PFSK-1 (cell line): ENCODE measurements around the gene ELOVL2.

Source experiments
- POLR2AphosphoS5 ChIP-seq: IDR thresholded peaks from 2 replicates; pipeline ENCODE4 v1.6.1; 2012; ENCODE audit warnings: low read depth, mild to moderate bottlenecking, control low read depth, low read length, moderate library complexity
- REST ChIP-seq, 2 experiments: IDR thresholded peaks; 2 replicates each; pipeline versions ENCODE4 v1.6.1 to v1.8.0; 2011 to 2012; ENCODE audit warnings: low read depth in 2 of 2, low read length in 2 of 2, control low read depth in 1 of 2, inconsistent platforms in 1 of 2, mild to moderate bottlenecking in 1 of 2, moderate library complexity in 1 of 2; ENCODE audit not compliant: insufficient read depth in 1 of 2
- SIN3A ChIP-seq: IDR thresholded peaks from 2 replicates; pipeline ENCODE4 v1.6.1; 2012; ENCODE audit warnings: mild to moderate bottlenecking, low read length, moderate library complexity, borderline replicate concordance; ENCODE audit not compliant: insufficient read depth
- TAF1 ChIP-seq: IDR thresholded peaks from 2 replicates; pipeline ENCODE4 v1.6.1; 2012; ENCODE audit warnings: low read length, control low read depth, borderline replicate concordance; ENCODE audit not compliant: insufficient read depth

DNA sequence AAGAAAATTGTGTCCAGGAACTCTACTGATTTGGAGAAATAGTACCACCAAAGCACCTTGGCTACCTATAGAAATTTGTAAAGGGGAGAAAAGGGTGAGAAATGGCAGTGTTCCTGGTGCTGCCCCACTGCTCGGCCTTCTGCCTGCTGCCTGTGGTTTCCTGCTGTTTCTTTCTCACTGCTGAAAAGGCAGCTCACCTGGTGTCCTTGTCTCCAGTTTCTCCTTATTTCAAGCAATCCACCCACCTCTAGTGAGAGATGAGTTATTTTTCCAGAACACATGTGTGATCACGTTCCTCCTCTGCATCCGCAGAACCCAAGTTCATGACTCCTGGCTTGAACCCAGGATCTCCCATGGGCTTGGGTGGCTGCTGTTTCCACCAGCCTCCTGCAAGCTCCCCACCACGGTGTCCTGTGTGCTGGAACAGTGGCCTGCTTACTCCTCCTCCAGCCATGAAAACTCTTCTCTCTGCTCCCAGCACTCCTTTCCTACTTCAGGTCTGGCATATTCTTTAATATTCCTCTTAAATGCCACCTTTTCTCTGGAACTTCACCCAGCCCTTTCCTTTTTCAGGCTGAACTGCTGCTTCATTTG, 48.9 kb downstream of the ELOVL2 start:
- no peak for TF ChIP-seq TAF1
- TF ChIP-seq POLR2AphosphoS5: no peak
- no peak for TF ChIP-seq SIN3A
- no peak for TF ChIP-seq REST (IDR thresholded peaks at IDR 0.05; ENCODE audit: insufficient read depth in 1 of 2, low read depth in 2 of 2, low read length in 2 of 2)
